Esophagus muscularis mucosa (tissue), 4 donors: ENCODE measurements around the gene TNRC18.

Experiments used
- EP300 ChIP-seq: sonication (generic); formaldehyde crosslinking; IDR thresholded peaks from one replicate; pipeline ENCODE4 v1.6.1; 2017; ENCODE audit warnings: antibody characterized with exemption
- POLR2A ChIP-seq: fragments of 450-650 bp; IDR thresholded peaks from one replicate; pipeline ENCODE4 v1.6.1; 2017; ENCODE audit warnings: antibody characterized with exemption, moderate library complexity, mild to moderate bottlenecking, low read depth
- POLR2AphosphoS5 ChIP-seq, 2 donors: sonication (generic); formaldehyde crosslinking; IDR thresholded peaks; one replicate each; pipeline ENCODE4 v1.6.1; 2017; ENCODE audit warnings: antibody characterized with exemption in 2 of 2
- TF ChIP-seq, protein P1 (sequence below), 3 experiments: fragments of 200-600 bp in 2 of 3; fragments of 450-650 bp in 1 of 3; sonication (generic) in 2 of 3; IDR thresholded peaks; one replicate each; pipeline ENCODE4 v1.5.1; 2017 to 2019; ENCODE audit warnings: antibody characterized with exemption in 3 of 3, mild to moderate bottlenecking in 2 of 3, moderate library complexity in 1 of 3

DNA sequence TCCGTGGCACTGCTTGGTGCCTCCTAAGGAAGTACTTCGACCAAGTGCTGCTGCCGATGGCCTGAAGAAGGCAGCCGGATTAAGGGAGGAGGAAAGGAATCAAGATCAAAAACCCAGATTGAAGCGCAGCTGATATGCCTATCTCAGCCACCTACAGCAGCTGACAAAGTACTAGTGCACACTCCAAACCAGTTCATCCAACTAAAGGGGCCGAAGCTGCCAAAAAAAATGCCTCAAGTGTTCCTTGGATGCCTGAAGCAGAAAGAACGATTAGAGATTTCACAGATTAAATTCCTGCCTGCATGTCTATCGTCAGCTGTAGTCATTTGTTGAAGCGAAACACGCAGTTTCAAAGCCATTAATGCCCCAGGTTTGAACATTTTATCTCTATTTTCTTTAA is 65.7 kb downstream of the TNRC18 start:
- TF ChIP-seq POLR2AphosphoS5 (IDR thresholded peaks at IDR 0.05) = no peak
- TF ChIP-seq EP300 = no peak
- TF ChIP-seq, protein P1, sequence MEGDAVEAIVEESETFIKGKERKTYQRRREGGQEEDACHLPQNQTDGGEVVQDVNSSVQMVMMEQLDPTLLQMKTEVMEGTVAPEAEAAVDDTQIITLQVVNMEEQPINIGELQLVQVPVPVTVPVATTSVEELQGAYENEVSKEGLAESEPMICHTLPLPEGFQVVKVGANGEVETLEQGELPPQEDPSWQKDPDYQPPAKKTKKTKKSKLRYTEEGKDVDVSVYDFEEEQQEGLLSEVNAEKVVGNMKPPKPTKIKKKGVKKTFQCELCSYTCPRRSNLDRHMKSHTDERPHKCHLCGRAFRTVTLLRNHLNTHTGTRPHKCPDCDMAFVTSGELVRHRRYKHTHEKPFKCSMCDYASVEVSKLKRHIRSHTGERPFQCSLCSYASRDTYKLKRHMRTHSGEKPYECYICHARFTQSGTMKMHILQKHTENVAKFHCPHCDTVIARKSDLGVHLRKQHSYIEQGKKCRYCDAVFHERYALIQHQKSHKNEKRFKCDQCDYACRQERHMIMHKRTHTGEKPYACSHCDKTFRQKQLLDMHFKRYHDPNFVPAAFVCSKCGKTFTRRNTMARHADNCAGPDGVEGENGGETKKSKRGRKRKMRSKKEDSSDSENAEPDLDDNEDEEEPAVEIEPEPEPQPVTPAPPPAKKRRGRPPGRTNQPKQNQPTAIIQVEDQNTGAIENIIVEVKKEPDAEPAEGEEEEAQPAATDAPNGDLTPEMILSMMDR (IDR thresholded peaks at IDR 0.05) = no peak
- no peak for TF ChIP-seq POLR2A
